ENCODE data around the gene TAGLN2.
"Not testable (repeated sequence)": the region's sequence is repeated elsewhere in the genome, so short reads cannot be mapped to it uniquely, and the experiment has no call there.

Gene TAGLN2

GRCh38 chr1:159921251-159921650, 4.1 kb downstream of the TAGLN2 start:
- DNase-seq = peak; percentile 18 to 65 (median 37)

- DNase-seq = no peak
Measured at GRCh38 chr1:159920651-159921050, 4.7 kb downstream of the TAGLN2 start.

GRCh38 chr1:159920202-159920601, 5.1 kb downstream of the TAGLN2 start:
- DNase-seq = no peak

- no peak for DNase-seq
Measured at GRCh38 chr1:159919236-159919865, 6.0 kb downstream of the TAGLN2 start.

GRCh38 chr1:159918352-159919200, 6.7 kb downstream of the TAGLN2 start:
- DNase-seq = no peak

- no peak for DNase-seq
Measured at GRCh38 chr1:159917533-159918351, 7.6 kb downstream of the TAGLN2 start.

GRCh38 chr1:159916242-159917051, 8.9 kb downstream of the TAGLN2 start:
- no peak for DNase-seq

- DNase-seq = no peak
Measured at GRCh38 chr1:159915571-159916241, 9.6 kb downstream of the TAGLN2 start.

GRCh38 chr1:159914252-159915018, 10.9 kb downstream of the TAGLN2 start:
- no peak for DNase-seq

- DNase-seq = no peak
Measured at GRCh38 chr1:159913451-159914192, 11.7 kb downstream of the TAGLN2 start.

- peak; percentile 25 to 61 (median 50) for DNase-seq
Measured at GRCh38 chr1:159911326-159912070, 13.8 kb downstream of the TAGLN2 start.

- DNase-seq = no peak
Measured at GRCh38 chr1:159908031-159908940, 17.0 kb downstream of the TAGLN2 start.

GRCh38 chr1:159906960-159907359, 18.3 kb downstream of the TAGLN2 start:
- no peak for DNase-seq

- not testable (repeated sequence) for DNase-seq
Measured at GRCh38 chr1:159904036-159904435, 21.3 kb downstream of the TAGLN2 start.

GRCh38 chr1:159902541-159902940, 22.8 kb downstream of the TAGLN2 start:
- DNase-seq = peak in 1 of 4 experiments; percentile 48

GRCh38 chr1:159900755-159901360, 24.4 kb downstream of the TAGLN2 start:
- no peak for DNase-seq

- peak; percentile 66 to 79 (median 71) for DNase-seq
Measured at GRCh38 chr1:159900086-159900680, 25.1 kb downstream of the TAGLN2 start, which contains the start of gene CFAP45. CFAP45 (minus strand) TSS chr1:159900165; CDS start chr1:159900098, 67 bp downstream.

Data from suppressor macrophage (primary cell).